Measurements from ENCODE around the gene GNG7.
"Not testable (repeated sequence)": the region's sequence is repeated elsewhere in the genome, so short reads cannot be mapped to it uniquely, and the experiment has no call there.

DNA sequence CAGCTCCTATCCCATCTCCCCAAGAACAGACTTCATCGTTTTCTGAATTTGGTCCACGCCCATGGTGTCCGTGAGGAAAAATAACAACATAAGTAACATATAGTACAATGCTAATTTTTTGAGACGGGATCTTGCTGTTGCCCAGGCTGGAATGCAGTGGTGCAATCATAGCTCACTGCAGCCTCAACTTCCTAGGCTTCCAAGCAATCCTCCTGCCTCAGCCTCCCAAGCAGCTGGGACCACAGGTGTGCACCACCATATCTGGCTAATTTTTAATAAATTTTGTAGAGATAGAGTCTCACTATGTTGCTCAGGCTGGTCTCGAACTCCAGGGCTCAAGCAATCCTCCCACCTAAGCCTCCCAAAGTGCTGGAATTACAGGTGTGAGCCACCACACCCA, 23.5 kb downstream of the GNG7 start:
- TF ChIP-seq POLR2A (IDR thresholded peaks at IDR 0.05) = not testable (repeated sequence)
- TF ChIP-seq, protein P1, sequence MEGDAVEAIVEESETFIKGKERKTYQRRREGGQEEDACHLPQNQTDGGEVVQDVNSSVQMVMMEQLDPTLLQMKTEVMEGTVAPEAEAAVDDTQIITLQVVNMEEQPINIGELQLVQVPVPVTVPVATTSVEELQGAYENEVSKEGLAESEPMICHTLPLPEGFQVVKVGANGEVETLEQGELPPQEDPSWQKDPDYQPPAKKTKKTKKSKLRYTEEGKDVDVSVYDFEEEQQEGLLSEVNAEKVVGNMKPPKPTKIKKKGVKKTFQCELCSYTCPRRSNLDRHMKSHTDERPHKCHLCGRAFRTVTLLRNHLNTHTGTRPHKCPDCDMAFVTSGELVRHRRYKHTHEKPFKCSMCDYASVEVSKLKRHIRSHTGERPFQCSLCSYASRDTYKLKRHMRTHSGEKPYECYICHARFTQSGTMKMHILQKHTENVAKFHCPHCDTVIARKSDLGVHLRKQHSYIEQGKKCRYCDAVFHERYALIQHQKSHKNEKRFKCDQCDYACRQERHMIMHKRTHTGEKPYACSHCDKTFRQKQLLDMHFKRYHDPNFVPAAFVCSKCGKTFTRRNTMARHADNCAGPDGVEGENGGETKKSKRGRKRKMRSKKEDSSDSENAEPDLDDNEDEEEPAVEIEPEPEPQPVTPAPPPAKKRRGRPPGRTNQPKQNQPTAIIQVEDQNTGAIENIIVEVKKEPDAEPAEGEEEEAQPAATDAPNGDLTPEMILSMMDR (IDR thresholded peaks at IDR 0.05) = not testable (repeated sequence)

All from right lobe of liver (tissue), 4 donors.